Muscle of leg (tissue), 16 donors: ENCODE data around the gene GNE. TPM values are rescaled to one million over a fixed set of nuclear protein-coding genes. Genes with fewer than 3 reads are reported as not detected.
A peak's percentile ranks its signal among the peaks of the same experiment; 100 is the strongest.
"Not testable (repeated sequence)": the region's sequence is repeated elsewhere in the genome, so short reads cannot be mapped to it uniquely, and the experiment has no call there.

ENCODE experiments used
- DNase-seq: peaks from one replicate; pipeline ENCODE4 v3.0.0; 2013
- H3K27ac ChIP-seq: one replicate; pipeline ENCODE4 v1.5.1; 2013; ENCODE audit warnings: mild to moderate bottlenecking, low read length, control low read depth
- H3K27me3 ChIP-seq: one replicate; pipeline ENCODE4 v1.6.1; 2013; ENCODE audit warnings: low read length; ENCODE audit not compliant: control insufficient read depth, insufficient read depth
- H3K36me3 ChIP-seq: one replicate; pipeline ENCODE4 v1.6.1; 2013; ENCODE audit warnings: low read length; ENCODE audit not compliant: control insufficient read depth, insufficient read depth
- H3K4me1 ChIP-seq: one replicate; pipeline ENCODE4 v1.6.1; 2013; ENCODE audit warnings: low read length; ENCODE audit not compliant: control insufficient read depth, insufficient read depth
- H3K4me3 ChIP-seq: one replicate; pipeline ENCODE4 v1.5.1; 2013; ENCODE audit warnings: low read length, control low read depth
- H3K9me3 ChIP-seq: replicated peaks from 2 replicates; pipeline ENCODE4 v1.6.1; 2013; ENCODE audit warnings: low read depth, low read length; ENCODE audit not compliant: control insufficient read depth
- WGBS: methylation state at CpG from one replicate; pipeline ENCODE4 v1.1.5; 2013; ENCODE audit warnings: missing lambda C conversion rate; ENCODE audit not compliant: insufficient coverage; 5-methylcytosine and 5-hydroxymethylcytosine counted together
- long read RNA-seq, 11 donors: transcript quantifications; one replicate each; lab custom pipeline, GENCODE V29; 2026
- polyA plus RNA-seq, 8 donors: library from polyadenylated mRNA; unstranded; fragments of 120-200 nt; gene quantifications; one replicate each; pipeline versions ENCODE4 v1.2.1 to v1.2.3, GENCODE V29; 2013; ENCODE audit warnings: inconsistent platforms in 1 of 8, low replicate concordance in 1 of 8; ENCODE audit not compliant: insufficient read length in 8 of 8, insufficient read depth in 1 of 8
- total RNA-seq: library from RNA; stranded (reverse); fragments of 120-200 nt; gene quantifications from one replicate; pipeline ENCODE4 v1.2.4, GENCODE V29; 2013

Gene GNE, protein sequence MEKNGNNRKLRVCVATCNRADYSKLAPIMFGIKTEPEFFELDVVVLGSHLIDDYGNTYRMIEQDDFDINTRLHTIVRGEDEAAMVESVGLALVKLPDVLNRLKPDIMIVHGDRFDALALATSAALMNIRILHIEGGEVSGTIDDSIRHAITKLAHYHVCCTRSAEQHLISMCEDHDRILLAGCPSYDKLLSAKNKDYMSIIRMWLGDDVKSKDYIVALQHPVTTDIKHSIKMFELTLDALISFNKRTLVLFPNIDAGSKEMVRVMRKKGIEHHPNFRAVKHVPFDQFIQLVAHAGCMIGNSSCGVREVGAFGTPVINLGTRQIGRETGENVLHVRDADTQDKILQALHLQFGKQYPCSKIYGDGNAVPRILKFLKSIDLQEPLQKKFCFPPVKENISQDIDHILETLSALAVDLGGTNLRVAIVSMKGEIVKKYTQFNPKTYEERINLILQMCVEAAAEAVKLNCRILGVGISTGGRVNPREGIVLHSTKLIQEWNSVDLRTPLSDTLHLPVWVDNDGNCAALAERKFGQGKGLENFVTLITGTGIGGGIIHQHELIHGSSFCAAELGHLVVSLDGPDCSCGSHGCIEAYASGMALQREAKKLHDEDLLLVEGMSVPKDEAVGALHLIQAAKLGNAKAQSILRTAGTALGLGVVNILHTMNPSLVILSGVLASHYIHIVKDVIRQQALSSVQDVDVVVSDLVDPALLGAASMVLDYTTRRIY
- total RNA-seq: 13.9 TPM
- 10 to 100 TPM; 10.4 to 17.8 (median 14.5) TPM for polyA plus RNA-seq
- long read RNA-seq, donor 1, full-length matches to known transcripts: 1 of 1 reads
- long read RNA-seq, donor 1, partial matches to known transcripts: 0 of 1 reads
- long read RNA-seq, donor 1, other reads (novel, unspliced or antisense): 0 of 1 reads
- long read RNA-seq, donor 2: 0 reads
- long read RNA-seq, donor 3: 0 reads
- long read RNA-seq, donor 4, full-length matches to known transcripts: 1 of 1 reads
- long read RNA-seq, donor 4, partial matches to known transcripts: 0 of 1 reads
- long read RNA-seq, donor 4, other reads (novel, unspliced or antisense): 0 of 1 reads
- long read RNA-seq, donor 5: 0 reads
- long read RNA-seq, donor 6, full-length matches to known transcripts: 1 of 1 reads
- long read RNA-seq, donor 6, partial matches to known transcripts: 0 of 1 reads
- long read RNA-seq, donor 6, other reads (novel, unspliced or antisense): 0 of 1 reads
- long read RNA-seq, donor 7, full-length matches to known transcripts: 2 of 11 reads
- long read RNA-seq, donor 7, partial matches to known transcripts: 9 of 11 reads
- long read RNA-seq, donor 7, other reads (novel, unspliced or antisense): 0 of 11 reads
- long read RNA-seq, donor 8, full-length matches to known transcripts: 1 of 1 reads
- long read RNA-seq, donor 8, partial matches to known transcripts: 0 of 1 reads
- long read RNA-seq, donor 8, other reads (novel, unspliced or antisense): 0 of 1 reads
- long read RNA-seq, donor 9, full-length matches to known transcripts: 1 of 1 reads
- long read RNA-seq, donor 9, partial matches to known transcripts: 0 of 1 reads
- long read RNA-seq, donor 9, other reads (novel, unspliced or antisense): 0 of 1 reads
- long read RNA-seq, donor 10, full-length matches to known transcripts: 1 of 1 reads
- long read RNA-seq, donor 10, partial matches to known transcripts: 0 of 1 reads
- long read RNA-seq, donor 10, other reads (novel, unspliced or antisense): 0 of 1 reads
- long read RNA-seq, donor 11, full-length matches to known transcripts: 2 of 2 reads
- long read RNA-seq, donor 11, partial matches to known transcripts: 0 of 2 reads
- long read RNA-seq, donor 11, other reads (novel, unspliced or antisense): 0 of 2 reads

DNA sequence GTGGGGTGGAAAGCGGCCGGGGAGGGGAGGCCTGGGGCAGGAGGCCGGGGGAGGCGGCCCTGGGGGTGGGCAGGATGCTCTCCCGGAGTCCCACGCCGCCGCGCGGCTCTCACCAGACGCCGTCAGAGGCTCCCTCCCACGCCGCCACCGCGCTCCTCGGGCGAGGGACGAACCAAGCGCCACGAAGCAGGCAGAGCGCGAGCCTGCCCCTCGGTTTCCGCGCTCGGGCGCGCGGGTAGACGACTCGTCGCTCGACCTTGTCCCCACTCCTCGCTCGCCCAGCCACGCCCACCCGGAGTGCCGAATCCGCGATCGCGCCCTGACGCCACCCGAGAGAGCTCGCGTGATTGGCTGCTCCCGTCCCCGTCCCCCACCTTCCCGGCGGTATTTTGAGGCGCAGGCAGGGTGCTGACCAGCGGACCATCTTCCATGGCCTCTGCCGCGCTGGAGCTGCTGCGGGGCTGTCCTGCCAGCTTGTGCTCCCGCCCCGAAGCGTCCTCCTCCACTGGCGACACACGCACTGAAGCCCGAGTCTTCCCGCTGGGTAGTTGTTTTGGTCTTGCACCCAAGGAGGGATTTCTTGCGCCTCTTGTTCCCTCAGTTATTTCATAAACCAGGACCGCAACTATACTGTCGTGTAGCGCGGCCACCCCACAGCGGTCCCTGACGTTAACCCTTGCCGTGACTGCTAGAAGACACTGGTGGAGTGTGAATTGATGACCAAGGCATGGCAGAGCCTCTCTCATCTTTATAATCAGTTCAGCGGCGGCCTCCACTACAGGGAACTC, at the start of gene GNE:
GNE (minus strand) TSS at position 241 of the 788 bp plus-strand sequence. CDS start 9,093 bp downstream, outside the sequence.
- Histone ChIP-seq H3K9me3 (no peaks in the 10 kb centered on the region), H3K4me3 (peak within 1 kb of the TSS; percentile 86), H3K27me3 (no peaks in the 10 kb centered on the region), H3K4me1 (peaks cover 6% of the 10 kb centered on the region), H3K36me3 (no peaks in the 10 kb centered on the region), H3K27ac (peak within 1 kb of the TSS; percentile 98)
- DNase-seq: peak; percentile 99
- WGBS: under 1% methylated on average over 60 of the region's 73 CpGs

DNA sequence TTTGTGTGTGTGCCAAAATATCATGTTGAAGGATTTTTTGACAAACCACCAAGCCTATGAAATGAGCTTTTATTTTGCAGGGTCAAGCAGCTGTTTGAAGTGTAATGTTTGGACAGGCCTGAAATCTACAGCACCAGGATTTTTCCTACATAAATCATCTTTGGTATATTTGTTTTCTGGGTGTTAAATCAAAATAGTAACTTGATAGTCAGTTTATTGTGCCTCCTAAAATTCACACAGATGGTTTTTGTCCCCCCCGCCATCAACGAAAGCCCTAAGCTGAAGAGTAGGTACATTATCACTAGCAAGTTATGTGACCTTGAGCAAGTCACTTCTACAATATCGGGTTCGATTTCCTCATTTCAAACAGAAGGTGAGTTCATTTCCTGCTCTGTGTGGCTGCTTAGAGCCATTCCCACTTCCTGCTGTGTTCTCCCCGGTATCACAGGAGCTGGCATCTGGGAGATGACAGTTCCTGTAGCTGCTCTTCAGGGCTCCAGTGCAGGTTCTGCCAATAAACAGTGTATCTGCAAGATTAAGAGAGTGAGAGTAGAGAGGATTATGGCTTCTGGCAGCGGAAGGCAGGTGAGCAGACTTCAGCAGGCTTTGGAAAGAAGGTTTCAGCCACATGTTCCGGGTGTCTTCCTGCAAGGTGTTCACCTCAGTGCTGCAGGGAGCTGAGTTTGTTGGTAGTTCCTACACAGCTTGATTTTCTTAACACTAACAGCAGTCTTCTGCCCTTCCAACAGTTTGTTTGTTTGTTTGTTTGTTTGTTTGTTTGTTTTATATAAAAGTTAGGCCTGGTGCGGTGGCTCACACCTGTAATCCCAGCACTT, 48.4 kb upstream of the GNE start:
- H3K36me3 ChIP-seq: no peaks in the 10 kb centered on the region
- H3K4me3 ChIP-seq: no peak overlapping the region
- peak; percentile 25 for DNase-seq
- H3K27ac ChIP-seq: no peak overlapping the region
- H3K27me3 ChIP-seq: no peaks in the 10 kb centered on the region
- WGBS: 49% methylated on average over 6 of the region's 8 CpGs
- no peaks in the 10 kb centered on the region for H3K4me1 ChIP-seq
- H3K9me3 ChIP-seq: no peaks in the 10 kb centered on the region

DNA sequence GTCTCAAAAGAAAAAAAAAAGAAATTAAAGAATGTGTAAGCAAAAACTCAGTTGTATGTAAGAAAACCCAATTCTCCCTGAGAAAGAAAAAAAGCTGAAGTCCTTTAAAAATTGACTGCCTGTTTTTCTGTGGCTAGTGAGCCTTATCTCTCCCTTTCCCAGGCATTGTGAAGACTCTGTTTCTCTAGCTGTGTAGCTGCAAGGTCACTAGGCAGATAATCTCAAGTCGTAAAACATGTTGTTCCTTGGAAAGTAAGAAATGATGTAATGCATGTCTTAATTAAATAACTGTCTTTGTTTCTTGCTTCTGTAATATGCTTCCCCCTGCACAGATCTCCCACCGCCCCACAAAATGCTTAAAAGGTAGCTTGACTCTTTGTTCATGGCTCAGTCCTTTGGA, 46.1 kb upstream of the GNE start:
- not testable (repeated sequence) for H3K4me1 ChIP-seq, H3K4me3 ChIP-seq, H3K36me3 ChIP-seq, H3K27ac ChIP-seq, H3K9me3 ChIP-seq, H3K27me3 ChIP-seq, DNase-seq
- WGBS: no CpG with 5 or more reads among the region's 2 CpGs

DNA sequence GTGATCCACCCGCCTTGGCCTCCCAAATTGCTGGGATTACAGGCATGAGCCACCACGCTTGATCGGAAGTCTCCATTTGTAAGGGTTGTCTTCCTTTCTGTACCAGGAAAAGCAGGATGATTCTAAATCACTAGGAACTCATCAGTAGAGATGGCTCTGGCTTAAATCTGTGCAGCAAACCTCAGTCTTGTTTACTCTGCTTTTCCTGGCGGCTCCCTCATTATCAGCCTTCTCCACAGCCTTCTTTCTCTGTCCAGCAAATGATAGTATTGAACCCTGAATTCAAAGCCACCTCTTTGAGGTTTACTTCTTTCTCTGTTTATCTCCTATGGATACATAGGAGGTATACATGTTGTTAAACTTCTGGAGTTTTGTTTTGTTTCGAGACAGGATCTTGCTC, 43.0 kb upstream of the GNE start:
- Histone ChIP-seq H3K4me3 (no peak overlapping the region), H3K9me3 (no peaks in the 10 kb centered on the region), H3K27ac (no peak overlapping the region), H3K4me1 (no peaks in the 10 kb centered on the region), H3K36me3 (no peaks in the 10 kb centered on the region), H3K27me3 (no peaks in the 10 kb centered on the region)
- no peak for DNase-seq
- WGBS: 75% methylated on average over 4 of the region's 5 CpGs

DNA sequence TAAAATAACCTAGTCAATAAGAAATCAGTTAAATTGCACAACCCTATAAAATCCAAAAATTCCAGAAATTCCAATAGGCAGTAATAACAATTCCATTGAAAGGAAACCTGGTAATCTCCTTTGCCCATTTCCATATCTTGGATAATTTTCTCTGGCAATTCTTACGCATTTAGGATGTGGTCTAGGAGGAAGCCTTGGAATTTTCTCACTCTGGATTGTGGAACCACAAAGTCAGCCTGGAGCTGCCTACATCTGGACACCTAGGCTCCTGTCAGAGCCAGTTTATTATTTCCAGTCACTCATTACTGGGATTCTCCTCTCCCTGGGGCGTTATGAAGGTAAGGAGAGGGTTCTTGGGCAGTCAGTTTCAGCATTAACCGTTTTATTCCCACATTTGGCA, 40.3 kb upstream of the GNE start:
- Histone ChIP-seq H3K36me3 (no peaks in the 10 kb centered on the region), H3K27ac (no peak overlapping the region), H3K9me3 (no peaks in the 10 kb centered on the region), H3K4me3 (no peak overlapping the region), H3K27me3 (no peaks in the 10 kb centered on the region), H3K4me1 (no peaks in the 10 kb centered on the region)
- no peak for DNase-seq
- no CpG with 5 or more reads among the region's 3 CpGs for WGBS

DNA sequence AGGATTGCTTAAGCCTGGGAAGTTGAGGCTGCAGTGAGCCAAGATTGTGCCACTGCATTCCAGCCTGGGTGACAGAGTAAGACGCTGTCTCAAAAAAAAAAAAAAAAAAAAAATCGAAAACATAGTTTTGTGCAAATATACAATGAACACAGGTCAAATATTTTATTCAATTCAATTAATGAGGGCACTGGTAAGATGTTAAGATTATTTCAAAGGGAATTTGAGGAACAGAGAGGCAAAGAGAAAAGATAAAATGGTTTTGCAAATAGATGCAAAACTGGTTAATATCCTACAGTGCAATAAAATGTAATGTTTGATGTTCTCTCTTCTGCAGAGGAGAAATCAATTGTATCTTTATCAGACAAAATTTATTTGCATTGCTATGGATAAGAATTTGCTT, 39.5 kb upstream of the GNE start:
- no peak for DNase-seq
- WGBS: no CpG with 5 or more reads among the region's 2 CpGs
- no peaks in the 10 kb centered on the region for H3K9me3 ChIP-seq
- H3K36me3 ChIP-seq: no peaks in the 10 kb centered on the region
- H3K4me3 ChIP-seq: no peak overlapping the region
- H3K27ac ChIP-seq: no peak overlapping the region
- H3K27me3 ChIP-seq: no peaks in the 10 kb centered on the region
- H3K4me1 ChIP-seq: no peaks in the 10 kb centered on the region

DNA sequence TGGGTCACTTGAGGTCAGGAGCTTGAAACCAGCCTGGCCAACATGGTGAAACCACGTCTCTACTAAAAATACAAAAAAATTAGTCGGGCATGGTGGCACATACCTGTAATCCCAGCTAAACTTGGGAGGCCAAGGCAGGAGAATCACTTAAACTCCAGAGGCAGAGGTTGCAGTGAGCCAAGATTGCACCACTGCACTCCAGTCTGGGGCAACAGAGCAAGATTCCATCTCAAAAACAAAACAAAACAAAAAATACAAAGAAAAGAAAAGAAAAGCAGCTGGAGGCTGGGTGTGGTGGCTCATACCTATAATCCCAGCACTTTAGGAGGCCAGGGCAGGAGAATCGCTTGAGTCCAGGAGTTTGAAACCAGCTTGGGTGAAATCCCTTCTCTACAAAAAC, 36.7 kb upstream of the GNE start:
- WGBS: no CpG with 5 or more reads among the region's 3 CpGs

DNA sequence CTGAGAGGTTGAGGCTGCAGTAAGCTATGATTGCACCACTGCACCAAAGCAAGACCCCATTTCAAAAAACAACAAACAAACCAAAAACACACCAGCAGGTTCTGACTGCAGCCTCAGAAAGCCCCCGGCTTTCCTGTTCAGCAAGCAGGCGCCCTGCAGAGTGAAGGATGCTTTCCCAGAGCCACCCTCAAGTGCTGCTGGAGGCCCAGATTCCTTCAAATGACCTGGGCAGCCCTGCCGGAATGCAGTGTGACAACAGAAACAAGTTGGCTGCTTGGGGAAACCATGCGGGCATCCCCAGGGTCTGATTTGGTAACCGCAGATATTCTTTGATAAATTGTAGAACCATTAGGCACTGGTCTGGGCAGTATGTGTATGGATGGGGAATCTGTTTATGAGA, 35.7 kb upstream of the GNE start:
- H3K36me3 ChIP-seq: no peaks in the 10 kb centered on the region
- H3K4me1 ChIP-seq: no peaks in the 10 kb centered on the region
- DNase-seq: no peak
- H3K4me3 ChIP-seq: no peak overlapping the region
- 75% methylated on average over 5 of the region's 5 CpGs for WGBS
- no peak overlapping the region for H3K27ac ChIP-seq
- H3K27me3 ChIP-seq: no peaks in the 10 kb centered on the region
- no peaks in the 10 kb centered on the region for H3K9me3 ChIP-seq

More for the DNA sequence above, 36.7 kb upstream of the GNE start:
- H3K27me3 ChIP-seq, H3K36me3 ChIP-seq, H3K9me3 ChIP-seq, H3K4me3 ChIP-seq, DNase-seq, H3K4me1 ChIP-seq, H3K27ac ChIP-seq: not testable (repeated sequence)
